NB4 (cell line): Measurements from ENCODE around the gene PRPF40A.

Experiments
- DNase-seq: peaks from one replicate; pipeline ENCODE4 v3.0.0; 2010; ENCODE audit warnings: low read depth
- H3K4me3 ChIP-seq: one replicate; pipeline ENCODE4 v1.5.1; 2011; ENCODE audit warnings: mild to moderate bottlenecking, low read depth, low read length, moderate library complexity
- CTCF ChIP-seq: IDR thresholded peaks from one replicate; pipeline ENCODE4 v1.5.1; 2012; ENCODE audit warnings: low read depth, low read length
- MYC ChIP-seq: IDR thresholded peaks from 2 replicates; pipeline ENCODE4 v1.6.1; 2011; ENCODE audit warnings: low read depth, low read length
- POLR2A ChIP-seq: IDR thresholded peaks from 2 replicates; pipeline ENCODE4 v1.6.1; 2011; ENCODE audit warnings: mild to moderate bottlenecking; ENCODE audit not compliant: insufficient read length; ENCODE audit errors: extremely low read depth
- TF ChIP-seq, protein P1 (sequence below): IDR thresholded peaks from 2 replicates; pipeline ENCODE4 v1.6.1; 2011; ENCODE audit warnings: low read depth, low read length

The PRPF40A gene

DNA sequence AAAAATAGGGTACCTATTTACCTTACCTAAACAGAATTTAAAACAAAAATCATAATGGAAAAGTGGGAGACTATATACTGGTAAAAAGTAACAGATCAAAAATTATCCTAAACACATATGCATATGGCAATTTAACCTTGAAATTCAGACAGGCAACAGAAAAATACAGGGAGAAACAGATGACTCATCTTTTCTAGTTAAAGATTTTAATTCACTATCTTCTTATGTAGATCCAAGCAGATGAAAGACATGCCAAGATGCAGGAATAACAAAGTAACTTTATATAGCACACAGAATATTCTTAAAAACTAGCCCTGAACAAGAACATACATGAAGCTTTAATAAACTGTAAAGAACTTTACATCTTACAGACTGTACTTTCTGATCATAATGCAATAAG, 30.9 kb downstream of the PRPF40A start:
- TF ChIP-seq, protein P1, sequence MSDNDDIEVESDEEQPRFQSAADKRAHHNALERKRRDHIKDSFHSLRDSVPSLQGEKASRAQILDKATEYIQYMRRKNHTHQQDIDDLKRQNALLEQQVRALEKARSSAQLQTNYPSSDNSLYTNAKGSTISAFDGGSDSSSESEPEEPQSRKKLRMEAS: no peak
- no peak for TF ChIP-seq POLR2A
- no peak for TF ChIP-seq MYC
- TF ChIP-seq CTCF: no peak
- no peak for DNase-seq

DNA sequence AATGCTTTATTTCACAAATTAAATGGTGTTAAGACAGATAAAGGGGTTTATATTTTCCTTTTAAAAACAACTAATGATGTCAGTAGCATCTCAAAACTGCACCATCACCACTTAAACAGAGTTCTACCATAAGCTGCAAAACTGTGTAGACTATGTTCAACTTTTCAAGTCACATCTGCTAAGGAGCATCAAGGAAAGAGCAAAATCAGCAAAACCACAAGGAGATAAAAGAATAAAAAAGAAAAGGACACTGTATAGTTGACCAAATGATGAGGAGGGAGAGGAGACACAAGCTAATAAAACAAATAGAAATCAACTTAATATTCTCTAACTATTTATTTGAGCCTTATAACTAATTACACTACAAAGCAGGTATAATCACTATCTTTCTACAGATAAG, 33.9 kb downstream of the PRPF40A start:
- H3K4me3 ChIP-seq: no peak overlapping the region
- no peak for DNase-seq
- TF ChIP-seq POLR2A (no peak), MYC (no peak), CTCF (no peak)
- TF ChIP-seq, protein P1: no peak

More for the DNA sequence above, 30.9 kb downstream of the PRPF40A start:
- H3K4me3 ChIP-seq: no peak overlapping the region

DNA sequence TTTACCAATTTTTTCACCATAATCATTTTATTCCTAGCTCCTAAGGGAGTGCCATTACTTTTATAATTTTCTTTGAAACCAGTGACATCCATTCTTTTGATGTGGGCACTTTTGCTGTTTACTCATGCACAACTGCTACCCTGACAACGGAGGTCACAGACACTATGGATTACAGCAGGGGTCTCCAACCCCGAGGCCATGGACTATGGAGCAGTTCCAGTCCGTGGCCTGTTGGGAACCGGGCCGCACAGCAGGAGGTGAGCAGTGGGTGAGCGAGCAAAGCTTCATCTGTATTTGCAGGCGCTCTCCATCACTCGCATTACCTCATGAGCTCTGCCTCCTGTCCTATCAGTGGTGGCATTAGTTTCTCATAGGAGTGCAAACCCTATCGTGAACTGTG, 34.6 kb downstream of the PRPF40A start:
- no peak for TF ChIP-seq MYC
- no peak for TF ChIP-seq POLR2A
- TF ChIP-seq, protein P1: no peak
- TF ChIP-seq CTCF: no peak
- no peak overlapping the region for H3K4me3 ChIP-seq
- DNase-seq: no peak

DNA sequence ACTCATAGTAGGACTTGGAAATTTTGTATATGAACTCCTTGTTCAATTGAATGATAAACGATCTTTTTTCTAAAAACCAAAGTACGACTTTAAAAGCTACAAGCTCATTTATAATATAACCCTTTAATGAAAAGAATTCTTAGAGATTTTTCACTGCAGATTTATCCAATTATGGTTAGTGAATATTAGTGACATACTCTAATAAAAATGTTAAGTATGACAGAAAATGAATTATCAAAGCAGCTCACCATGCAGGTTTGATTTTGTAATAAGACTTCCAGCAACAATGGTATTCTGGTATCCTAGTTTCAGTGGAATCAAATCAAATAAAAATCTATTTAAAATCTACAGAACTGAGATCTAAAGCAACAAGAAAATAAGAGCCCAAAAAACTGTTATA, 38.5 kb downstream of the PRPF40A start:
- H3K4me3 ChIP-seq: no peak overlapping the region
- no peak for TF ChIP-seq CTCF
- TF ChIP-seq, protein P1: no peak
- no peak for TF ChIP-seq MYC
- TF ChIP-seq POLR2A: no peak
- DNase-seq: no peak

- TF ChIP-seq, protein P1: no peak
- no peak for TF ChIP-seq POLR2A
- no peak for TF ChIP-seq CTCF
- no peak for TF ChIP-seq MYC
- no peak overlapping the region for H3K4me3 ChIP-seq
- no peak for DNase-seq
These were observed 40.8 kb downstream of the PRPF40A start for GRCh38 chr2:152676461-152676860.

DNA sequence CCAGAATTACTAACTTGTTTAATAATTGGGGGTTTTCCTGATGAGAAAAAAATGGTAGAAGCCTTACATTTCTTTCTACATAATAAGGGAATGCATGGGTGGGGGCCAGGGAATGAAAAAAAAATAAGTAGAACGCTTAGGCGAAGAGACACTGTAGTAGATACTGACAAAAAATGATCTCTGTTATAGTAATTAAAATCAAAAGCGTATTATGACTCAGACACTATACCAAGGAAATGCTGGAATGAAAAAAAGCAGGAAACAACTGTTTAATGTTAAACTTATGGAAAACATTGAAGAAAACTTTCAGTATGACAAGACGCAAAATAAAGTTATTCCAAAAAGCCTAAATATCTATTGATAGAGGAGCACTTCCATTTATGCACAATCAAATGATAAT, 42.9 kb downstream of the PRPF40A start:
- no peak overlapping the region for H3K4me3 ChIP-seq
- no peak for DNase-seq
- no peak for TF ChIP-seq MYC

DNA sequence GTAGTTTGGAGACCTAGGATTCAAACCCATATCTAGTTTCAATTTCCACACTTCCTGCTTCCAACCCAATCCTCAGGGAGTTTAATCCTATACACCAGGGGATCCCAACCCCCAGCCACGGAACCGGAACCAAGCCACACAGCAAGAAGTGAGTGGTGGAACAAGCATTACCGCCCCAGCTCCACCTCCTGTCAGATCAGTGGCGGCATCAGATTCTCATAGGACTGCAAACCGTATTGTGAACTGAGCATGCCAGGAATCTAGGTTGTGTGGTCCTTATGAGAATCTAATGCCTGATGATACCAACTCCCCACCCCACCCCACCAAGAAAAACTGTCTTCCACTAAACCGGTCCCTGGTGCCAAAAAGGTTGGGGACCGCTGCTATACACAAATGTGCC, 52.5 kb downstream of the PRPF40A start:
- H3K4me3 ChIP-seq: no peak overlapping the region
- DNase-seq: no peak
- TF ChIP-seq, protein P1: no peak
- TF ChIP-seq MYC (no peak), CTCF (no peak), POLR2A (no peak)
